HCT116 (cell line): ENCODE measurements around the gene RUNX1. TPM values are rescaled to one million over a fixed set of nuclear protein-coding genes. Genes with fewer than 3 reads are reported as not detected.
A peak's percentile ranks its signal among the peaks of the same experiment; 100 is the strongest.

Experiments used
- ATAC-seq: fragments of 200-7000 bp; cut with Tn5 transposase; 2 replicates; pipeline ENCODE4 v1.9.1; 2020; ENCODE audit warnings: mild to moderate bottlenecking, moderate library complexity
- BruUV-seq: library from RNA; stranded (reverse); fragments of 400-500 nt; replicated peaks from 2 replicates; lab custom pipeline; 2021; lab: Mats Ljungman, UMichigan
- CTCF ChIA-PET: fragments of 300-600 bp; sonication (Branson Sonifier 250); formaldehyde crosslinking; loops from one replicate; lab custom pipeline; 2021; ENCODE audit warnings: antibody characterized with exemption; lab: Charles Lee
- POLR2A ChIA-PET: fragments of 300-600, 350-600 bp; sonication (Branson Sonifier 250); formaldehyde crosslinking; loops from one replicate; lab custom pipeline; 2021; ENCODE audit warnings: antibody characterized with exemption; lab: Charles Lee
- RAD21 ChIA-PET, 2 experiments: fragments of 300-600 bp; sonication (Branson Sonifier 250); formaldehyde crosslinking; loops; one replicate each; lab custom pipeline; 2023; ENCODE audit warnings: low total read pairs in 2 of 2; ENCODE audit not compliant: uncharacterized antibody in 2 of 2, unreplicated experiment in 2 of 2, low non-redundant PET in 1 of 2; lab: Charles Lee
- DNase-seq: peaks from one replicate; pipeline ENCODE4 v3.0.0-alpha.2; 2010; ENCODE audit warnings: low read depth, low spot score
- H2AFZ ChIP-seq: fragments of 200-600 bp; shearing (Covaris generic), sonication (generic); 2 replicates; pipeline ENCODE4 v1.6.1; 2017; ENCODE audit warnings: low read depth, mixed run types, mixed read lengths, antibody characterized with exemption, low read length; ENCODE audit not compliant: poor library complexity, severe bottlenecking
- H3K27ac ChIP-seq: 2 replicates; pipeline ENCODE4 v1.5.1; 2012; ENCODE audit warnings: low read depth, low read length
- H3K27me3 ChIP-seq: fragments of 200-600 bp; sonication (generic); 2 replicates; pipeline ENCODE4 v1.6.1; 2016; ENCODE audit warnings: mixed run types, low read length, mixed read lengths; ENCODE audit not compliant: insufficient read depth
- H3K36me3 ChIP-seq, 2 experiments: fragments of 200-500 bp in 1 of 2; fragments of 200-600 bp in 1 of 2; sonication (Bioruptor generic) in 1 of 2; sonication (generic) in 1 of 2; 2 replicates each; pipeline versions ENCODE4 v1.5.1 to v1.6.1; 2014 to 2016; ENCODE audit warnings: low read length in 2 of 2, inconsistent platforms in 1 of 2, mixed read lengths in 1 of 2, mixed run types in 1 of 2; ENCODE audit not compliant: insufficient read depth in 2 of 2, control insufficient read depth in 1 of 2
- H3K4me1 ChIP-seq, 2 experiments: fragments of 200-600 bp in 1 of 2; sonication (generic) in 1 of 2; 2 replicates each; pipeline versions ENCODE4 v1.5.1 to v1.6.1; 2012 to 2017; ENCODE audit warnings: low read length in 2 of 2, inconsistent platforms in 1 of 2, mild to moderate bottlenecking in 1 of 2, mixed read lengths in 1 of 2, mixed run types in 1 of 2, moderate library complexity in 1 of 2; ENCODE audit not compliant: insufficient read depth in 2 of 2, control insufficient read depth in 1 of 2
- H3K4me2 ChIP-seq: fragments of 200-600 bp; sonication (generic); 2 replicates; pipeline ENCODE4 v1.6.1; 2017; ENCODE audit warnings: mixed run types, low read length, mixed read lengths
- H3K4me3 ChIP-seq, 2 experiments: fragments of 200-600 bp in 1 of 2; sonication (generic) in 1 of 2; replicated peaks in 1 of 2; 2 replicates each; pipeline ENCODE4 v1.5.1; 2011 to 2016; ENCODE audit warnings: low read length in 2 of 2, control low read depth in 1 of 2, low read depth in 1 of 2, mild to moderate bottlenecking in 1 of 2, mixed read lengths in 1 of 2, mixed run types in 1 of 2
- H3K79me2 ChIP-seq: fragments of 200-600 bp; sonication (generic); 2 replicates; pipeline ENCODE4 v1.6.1; 2017; ENCODE audit warnings: mild to moderate bottlenecking, mixed run types, low read length, moderate library complexity, mixed read lengths; ENCODE audit not compliant: insufficient read depth
- H3K9ac ChIP-seq: fragments of 200-600 bp; sonication (generic); 2 replicates; pipeline ENCODE4 v1.6.1; 2016; ENCODE audit warnings: low read length, mixed read lengths
- H3K9me2 ChIP-seq: fragments of 200-600 bp; sonication (generic), shearing (Covaris generic); 2 replicates; pipeline ENCODE4 v1.6.1; 2017; ENCODE audit warnings: mixed run types, mild to moderate bottlenecking, moderate library complexity; ENCODE audit not compliant: insufficient read depth
- H3K9me3 ChIP-seq, 2 experiments: fragments of 200-500 bp in 1 of 2; fragments of 200-600 bp in 1 of 2; sonication (Bioruptor generic) in 1 of 2; sonication (generic) in 1 of 2; 2 replicates each; pipeline ENCODE4 v1.6.1; 2014 to 2017; ENCODE audit warnings: low read length in 2 of 2, mixed read lengths in 2 of 2, inconsistent platforms in 1 of 2, low read depth in 1 of 2, mild to moderate bottlenecking in 1 of 2, mixed run types in 1 of 2, moderate library complexity in 1 of 2; ENCODE audit not compliant: control insufficient read depth in 1 of 2, insufficient read depth in 1 of 2
- H4K20me1 ChIP-seq: fragments of 200-600 bp; sonication (generic), shearing (Covaris generic); 2 replicates; pipeline ENCODE4 v1.6.1; 2017; ENCODE audit warnings: mixed run types, mild to moderate bottlenecking, moderate library complexity; ENCODE audit not compliant: insufficient read depth
- CBX3 ChIP-seq: IDR thresholded peaks from 2 replicates; pipeline ENCODE4 v1.6.1; 2012; ENCODE audit warnings: low read depth
- CEBPB ChIP-seq: IDR thresholded peaks from 2 replicates; pipeline ENCODE4 v1.6.1; 2012; ENCODE audit warnings: low read depth
- EGR1 ChIP-seq: IDR thresholded peaks from 2 replicates; pipeline ENCODE4 v1.6.1; 2012; ENCODE audit warnings: low read depth
- ELF1 ChIP-seq: IDR thresholded peaks from 2 replicates; pipeline ENCODE4 v1.6.1; 2012; ENCODE audit warnings: low read depth, borderline replicate concordance
- EZH2phosphoT487 ChIP-seq: fragments of 200-600 bp; IDR thresholded peaks from 2 replicates; pipeline ENCODE4 v1.6.1; 2018; ENCODE audit warnings: antibody characterized with exemption, borderline replicate concordance
- FOSL1 ChIP-seq: IDR thresholded peaks from 2 replicates; pipeline ENCODE4 v1.6.1; 2012; ENCODE audit warnings: low read depth
- JUND ChIP-seq: IDR thresholded peaks from 2 replicates; pipeline ENCODE4 v1.6.1; 2012
- POLR2A ChIP-seq: IDR thresholded peaks from 2 replicates; pipeline ENCODE4 v1.7.0; 2011; ENCODE audit warnings: borderline replicate concordance; ENCODE audit not compliant: insufficient read depth, insufficient read length; ENCODE audit errors: extremely low read depth
- POLR2AphosphoS5 ChIP-seq: IDR thresholded peaks from 2 replicates; pipeline ENCODE4 v1.6.1; 2011; ENCODE audit warnings: mild to moderate bottlenecking, low read depth, low read length, moderate library complexity
- SIN3A ChIP-seq: IDR thresholded peaks from 2 replicates; pipeline ENCODE4 v1.6.1; 2012; ENCODE audit warnings: low read depth
- SP1 ChIP-seq: IDR thresholded peaks from 2 replicates; pipeline ENCODE4 v1.6.1; 2012; ENCODE audit warnings: low read depth
- TCF7L2 ChIP-seq: IDR thresholded peaks from 2 replicates; pipeline ENCODE4 v1.7.0; 2011; ENCODE audit warnings: borderline replicate concordance, inconsistent platforms; ENCODE audit not compliant: insufficient read depth, insufficient read length; ENCODE audit errors: extremely low read depth
- YY1 ChIP-seq: IDR thresholded peaks from 2 replicates; pipeline ENCODE4 v1.6.1; 2011; ENCODE audit warnings: low read length, low read depth, moderate library complexity, mild to moderate bottlenecking; ENCODE audit not compliant: insufficient replicate concordance; ENCODE audit errors: extremely low read depth
- ZFX ChIP-seq: fragments of 450-650 bp; IDR thresholded peaks from 2 replicates; pipeline ENCODE4 v1.6.1; 2017
- ZNF274 ChIP-seq: fragments of 200-500 bp; sonication (Bioruptor generic); IDR thresholded peaks from 2 replicates; pipeline ENCODE4 v1.6.1; 2014; ENCODE audit warnings: mild to moderate bottlenecking, low read depth, low read length, inconsistent platforms
- intact Hi-C: fragments of 100-400 bp; cut with micrococcal nuclease; formaldehyde crosslinking; loops from 2 replicates; pipeline ENCODE4 v1.10.0; 2022
- total RNA-seq: library from RNA; stranded (reverse); gene quantifications from one replicate; pipeline ENCODE4 v1.2.1, GENCODE V29; 2021; ENCODE audit not compliant: unreplicated experiment
- TF ChIP-seq, protein P1 (sequence below): IDR thresholded peaks from 2 replicates; pipeline ENCODE4 v1.6.1; 2012; ENCODE audit warnings: low read depth
- TF ChIP-seq, protein P2 (sequence below): IDR thresholded peaks from 2 replicates; pipeline ENCODE4 v1.6.1; 2012

The RUNX1 gene
- total RNA-seq, 1 experiment from 2014 or later: 33.5 TPM

DNA sequence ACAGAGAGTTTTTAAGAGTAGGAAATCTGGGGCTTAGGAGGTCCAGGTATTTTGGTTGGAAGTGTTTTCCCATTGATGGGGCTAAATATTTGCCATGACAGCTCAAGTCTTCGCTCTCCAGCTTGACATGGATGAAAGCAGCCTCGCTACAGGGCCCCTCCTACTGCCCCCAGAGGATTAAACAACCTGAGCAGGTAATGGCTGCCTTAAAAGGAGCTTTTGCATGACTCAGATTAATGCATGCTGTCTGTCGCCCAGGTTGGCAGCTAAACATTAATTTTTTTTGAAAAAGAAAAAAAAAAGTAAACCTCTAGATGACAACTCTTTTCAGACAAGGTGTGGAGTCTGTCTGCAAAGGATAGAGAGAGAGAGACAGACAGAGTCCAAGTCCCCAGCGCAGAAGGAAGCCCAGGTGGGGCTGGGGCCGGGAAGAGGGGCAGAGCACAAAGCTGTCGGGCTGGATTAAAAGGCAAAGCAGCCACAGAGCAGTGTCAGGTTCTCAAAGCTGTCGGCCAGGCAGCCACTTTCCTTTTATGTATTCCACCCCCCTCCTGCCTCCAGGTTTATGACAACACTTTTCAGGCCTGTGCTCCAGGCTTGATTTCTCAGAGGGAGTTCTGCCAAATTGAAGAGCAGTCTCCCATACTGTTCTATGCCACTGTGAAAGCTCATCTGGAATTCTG, 252.4 kb downstream of the RUNX1 start (continued):
- TF ChIP-seq, protein P1, sequence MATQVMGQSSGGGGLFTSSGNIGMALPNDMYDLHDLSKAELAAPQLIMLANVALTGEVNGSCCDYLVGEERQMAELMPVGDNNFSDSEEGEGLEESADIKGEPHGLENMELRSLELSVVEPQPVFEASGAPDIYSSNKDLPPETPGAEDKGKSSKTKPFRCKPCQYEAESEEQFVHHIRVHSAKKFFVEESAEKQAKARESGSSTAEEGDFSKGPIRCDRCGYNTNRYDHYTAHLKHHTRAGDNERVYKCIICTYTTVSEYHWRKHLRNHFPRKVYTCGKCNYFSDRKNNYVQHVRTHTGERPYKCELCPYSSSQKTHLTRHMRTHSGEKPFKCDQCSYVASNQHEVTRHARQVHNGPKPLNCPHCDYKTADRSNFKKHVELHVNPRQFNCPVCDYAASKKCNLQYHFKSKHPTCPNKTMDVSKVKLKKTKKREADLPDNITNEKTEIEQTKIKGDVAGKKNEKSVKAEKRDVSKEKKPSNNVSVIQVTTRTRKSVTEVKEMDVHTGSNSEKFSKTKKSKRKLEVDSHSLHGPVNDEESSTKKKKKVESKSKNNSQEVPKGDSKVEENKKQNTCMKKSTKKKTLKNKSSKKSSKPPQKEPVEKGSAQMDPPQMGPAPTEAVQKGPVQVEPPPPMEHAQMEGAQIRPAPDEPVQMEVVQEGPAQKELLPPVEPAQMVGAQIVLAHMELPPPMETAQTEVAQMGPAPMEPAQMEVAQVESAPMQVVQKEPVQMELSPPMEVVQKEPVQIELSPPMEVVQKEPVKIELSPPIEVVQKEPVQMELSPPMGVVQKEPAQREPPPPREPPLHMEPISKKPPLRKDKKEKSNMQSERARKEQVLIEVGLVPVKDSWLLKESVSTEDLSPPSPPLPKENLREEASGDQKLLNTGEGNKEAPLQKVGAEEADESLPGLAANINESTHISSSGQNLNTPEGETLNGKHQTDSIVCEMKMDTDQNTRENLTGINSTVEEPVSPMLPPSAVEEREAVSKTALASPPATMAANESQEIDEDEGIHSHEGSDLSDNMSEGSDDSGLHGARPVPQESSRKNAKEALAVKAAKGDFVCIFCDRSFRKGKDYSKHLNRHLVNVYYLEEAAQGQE: no peak
- TF ChIP-seq CBX3: no peak
- TF ChIP-seq TCF7L2: peak; percentile 86

DNA sequence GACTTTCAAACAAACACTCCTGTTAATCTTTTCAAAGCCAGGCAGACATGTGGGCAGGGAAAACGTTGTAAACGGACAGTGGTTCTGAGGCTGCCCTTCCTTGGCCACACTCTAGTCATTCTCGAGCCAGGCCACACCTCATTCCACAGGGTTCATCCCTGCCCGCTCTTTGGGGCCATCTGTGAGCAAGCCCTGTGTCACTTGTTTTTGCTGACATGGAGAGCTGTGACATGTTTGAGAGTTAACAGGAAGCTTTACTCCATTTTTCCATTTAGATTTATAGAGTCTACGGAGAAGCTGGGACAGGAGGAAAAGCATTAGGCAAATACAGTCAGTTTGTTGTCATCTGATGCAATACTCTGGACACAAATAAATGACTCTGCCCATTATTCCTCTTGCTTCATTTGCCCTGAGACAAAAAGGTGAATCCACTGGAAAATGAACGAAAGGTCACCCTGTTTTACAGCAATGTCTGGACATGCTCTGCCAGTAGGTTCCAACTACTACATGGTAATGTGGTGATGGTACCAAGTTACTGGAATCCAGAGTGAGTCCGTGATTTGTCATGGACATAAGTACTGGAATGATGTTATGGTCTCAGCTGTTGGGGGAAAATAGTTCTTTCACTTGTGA, 253.4 kb downstream of the RUNX1 start:
- peak overlapping the region; percentile 69 for H3K4me2 ChIP-seq
- peaks cover 53 to 62% of the 10 kb centered on the region in 2 experiments for H3K4me1 ChIP-seq
- H3K9ac ChIP-seq: peak overlapping the region; percentile 46
- ChIA-PET RAD21 (interaction anchor here (1.9 to 2.1 kb wide), 3 partner anchors 50 to 605 kb away, joined by 5 to 8 read pairs (median 7); no protein-coding TSS in a partner anchor), CTCF (interaction anchor here (0.9 to 2.9 kb wide), 4 partner anchors 12 to 106 kb away, joined by 3 to 21 read pairs (median 6); no protein-coding TSS in a partner anchor), POLR2A (interaction anchor here (0.7 to 4.1 kb wide), 5 partner anchors 21 to 91 kb away, joined by 3 to 33 read pairs (median 3); no protein-coding TSS in a partner anchor)
- H4K20me1 ChIP-seq: no peaks in the 10 kb centered on the region
- no peaks in the 10 kb centered on the region for H3K9me2 ChIP-seq
- H3K36me3 ChIP-seq: peaks cover 4 to 10% of the 10 kb centered on the region in 2 experiments; a peak in 3 of 4 replicates
- no TSS peak for BruUV-seq
- no peaks in the 10 kb centered on the region for H3K79me2 ChIP-seq
- peak; percentile 61 for DNase-seq
- H3K9me3 ChIP-seq: no peaks in the 10 kb centered on the region
- peak overlapping the region in 1 of 2 experiments; percentile 28; a peak in 2 of 4 replicates for H3K4me3 ChIP-seq
- intact Hi-C loops: no loop called here
- no peaks in the 10 kb centered on the region for H3K27me3 ChIP-seq
- peak; percentile 64 for ATAC-seq
- H2AFZ ChIP-seq: no peak overlapping the region
- H3K27ac ChIP-seq: peak overlapping the region; percentile 61
- TF ChIP-seq EGR1 (no peak), POLR2AphosphoS5 (0 out of 2 replicates have a peak, but pooled peaks have one; percentile 36), ELF1 (no peak), ZNF274 (no peak), ZFX (no peak), POLR2A (no peak), SIN3A (0 out of 2 replicates have a peak, but pooled peaks have one; percentile 31), CEBPB (peak; percentile 56), YY1 (peak; percentile 44), JUND (no peak), EZH2phosphoT487 (no peak), SP1 (peak; percentile 51), FOSL1 (no peak)
- TF ChIP-seq, protein P1: no peak
- TF ChIP-seq, protein P2, sequence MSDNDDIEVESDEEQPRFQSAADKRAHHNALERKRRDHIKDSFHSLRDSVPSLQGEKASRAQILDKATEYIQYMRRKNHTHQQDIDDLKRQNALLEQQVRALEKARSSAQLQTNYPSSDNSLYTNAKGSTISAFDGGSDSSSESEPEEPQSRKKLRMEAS: peak; percentile 68; the same call in 1 of the 2 replicates
